ENCODE data around the gene CABP2.
"Not testable (repeated sequence)": the region's sequence is repeated elsewhere in the genome, so short reads cannot be mapped to it uniquely, and the experiment has no call there.

CABP2 gene

DNA sequence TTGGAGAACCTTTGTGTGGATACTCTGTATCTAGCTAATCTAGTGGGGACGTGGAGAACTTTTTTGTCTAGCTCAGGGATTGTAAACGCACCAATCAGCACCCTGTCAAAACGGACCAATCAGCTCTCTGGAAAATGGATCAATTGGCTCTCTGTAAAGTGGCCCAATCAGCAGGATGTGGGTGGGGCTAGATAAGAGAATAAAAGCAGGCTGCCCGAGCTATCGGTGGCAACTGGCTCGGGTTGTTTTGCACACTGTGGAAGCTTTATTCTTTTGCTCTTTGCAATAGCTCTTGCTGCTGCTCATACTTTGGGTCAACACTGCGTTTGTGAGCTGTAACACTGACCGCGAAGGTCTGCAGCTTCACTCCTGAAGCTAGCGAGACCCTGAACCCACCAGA is 46.6 kb downstream of the CABP2 start:
- not testable (repeated sequence) for DNase-seq (ENCODE audit: low read depth)

- DNase-seq (ENCODE audit: low read depth) = no peak
Observed at GRCh38 chr11:67472882-67473281, 50.4 kb downstream of the CABP2 start.

DNA sequence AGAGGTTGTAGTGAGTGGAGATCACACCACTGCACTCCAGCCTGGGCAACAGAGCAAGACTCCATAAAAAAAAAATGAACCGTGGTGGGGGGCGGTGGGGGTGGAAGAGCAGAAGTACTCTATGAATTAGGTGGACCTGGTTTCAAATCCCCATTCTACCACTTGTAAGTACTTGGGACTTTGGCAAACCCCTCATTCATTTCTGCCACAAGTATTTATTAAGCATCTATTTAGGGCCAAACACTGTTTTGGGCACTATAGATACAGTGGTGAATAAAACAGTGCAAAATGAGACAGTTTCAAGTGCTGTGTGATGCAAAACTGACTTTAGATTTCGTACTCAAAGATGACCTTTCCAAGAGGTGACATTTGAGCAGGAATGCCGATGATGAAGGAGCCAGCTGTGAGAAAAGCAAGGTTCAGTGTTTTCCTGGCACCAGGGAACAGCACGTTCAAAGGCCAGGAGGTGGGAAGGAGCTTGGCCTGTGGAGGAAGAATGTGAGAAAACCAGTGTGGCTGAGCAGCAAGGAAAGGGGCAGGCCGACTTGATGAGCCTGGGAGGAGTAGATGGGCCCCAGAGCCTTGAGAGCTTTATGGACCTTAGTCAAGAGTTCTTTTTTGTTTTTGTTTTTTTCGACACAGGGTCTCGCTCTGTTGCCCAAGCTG is 52.8 kb downstream of the CABP2 start:
- DNase-seq (ENCODE audit: low read depth) = no peak

GRCh38 chr11:67469508-67469811 is 53.8 kb downstream of the CABP2 start:
- no peak for DNase-seq (ENCODE audit: low read depth)

Measured in HS-5 (cell line).